T-helper 2 cell (primary cell): ENCODE results near the gene C17orf78.
"Not testable (repeated sequence)": the region's sequence is repeated elsewhere in the genome, so short reads cannot be mapped to it uniquely, and the experiment has no call there.

Experiments
- DNase-seq, 5 experiments: peaks; one replicate each; pipeline versions ENCODE4 v3.0.0 to v3.0.0-alpha.2; 2012 to 2022

C17orf78 gene

GRCh38 chr17:37441369-37442014 is 65.7 kb downstream of the C17orf78 start:
- not testable (repeated sequence) for DNase-seq
